GM10266 (cell line): ENCODE measurements around the gene SLPI.

Experiments
- DNase-seq: peaks from one replicate; pipeline ENCODE4 v3.0.0; 2012; ENCODE audit errors: extremely low spot score
- TF ChIP-seq, protein P1 (sequence below): IDR thresholded peaks from 2 replicates; pipeline ENCODE4 v1.5.1; 2012; ENCODE audit warnings: mild to moderate bottlenecking, low read depth; ENCODE audit not compliant: control insufficient read depth, insufficient read depth; ENCODE audit errors: missing control alignments

SLPI gene

DNA sequence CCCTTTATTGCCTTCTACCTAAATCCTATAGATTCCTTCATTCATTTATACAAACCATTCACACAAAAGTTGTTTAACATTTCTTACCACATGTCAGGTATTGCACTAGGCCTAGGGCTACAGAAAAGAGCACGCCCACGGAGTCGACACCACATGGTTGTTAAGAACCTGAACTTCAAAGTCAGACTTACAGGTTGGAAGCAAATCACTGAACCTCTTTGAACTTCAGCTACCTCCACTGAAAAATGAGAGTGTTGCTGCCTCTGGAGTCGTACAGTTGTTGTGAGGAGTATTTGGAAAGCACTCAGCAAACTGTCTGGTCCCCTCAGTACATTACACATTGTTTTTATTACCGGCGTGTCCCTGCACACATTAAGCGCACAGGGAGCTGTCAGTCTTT, 3.3 kb upstream of the SLPI start:
- TF ChIP-seq, protein P1, sequence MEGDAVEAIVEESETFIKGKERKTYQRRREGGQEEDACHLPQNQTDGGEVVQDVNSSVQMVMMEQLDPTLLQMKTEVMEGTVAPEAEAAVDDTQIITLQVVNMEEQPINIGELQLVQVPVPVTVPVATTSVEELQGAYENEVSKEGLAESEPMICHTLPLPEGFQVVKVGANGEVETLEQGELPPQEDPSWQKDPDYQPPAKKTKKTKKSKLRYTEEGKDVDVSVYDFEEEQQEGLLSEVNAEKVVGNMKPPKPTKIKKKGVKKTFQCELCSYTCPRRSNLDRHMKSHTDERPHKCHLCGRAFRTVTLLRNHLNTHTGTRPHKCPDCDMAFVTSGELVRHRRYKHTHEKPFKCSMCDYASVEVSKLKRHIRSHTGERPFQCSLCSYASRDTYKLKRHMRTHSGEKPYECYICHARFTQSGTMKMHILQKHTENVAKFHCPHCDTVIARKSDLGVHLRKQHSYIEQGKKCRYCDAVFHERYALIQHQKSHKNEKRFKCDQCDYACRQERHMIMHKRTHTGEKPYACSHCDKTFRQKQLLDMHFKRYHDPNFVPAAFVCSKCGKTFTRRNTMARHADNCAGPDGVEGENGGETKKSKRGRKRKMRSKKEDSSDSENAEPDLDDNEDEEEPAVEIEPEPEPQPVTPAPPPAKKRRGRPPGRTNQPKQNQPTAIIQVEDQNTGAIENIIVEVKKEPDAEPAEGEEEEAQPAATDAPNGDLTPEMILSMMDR: no peak
- no peak for DNase-seq

DNA sequence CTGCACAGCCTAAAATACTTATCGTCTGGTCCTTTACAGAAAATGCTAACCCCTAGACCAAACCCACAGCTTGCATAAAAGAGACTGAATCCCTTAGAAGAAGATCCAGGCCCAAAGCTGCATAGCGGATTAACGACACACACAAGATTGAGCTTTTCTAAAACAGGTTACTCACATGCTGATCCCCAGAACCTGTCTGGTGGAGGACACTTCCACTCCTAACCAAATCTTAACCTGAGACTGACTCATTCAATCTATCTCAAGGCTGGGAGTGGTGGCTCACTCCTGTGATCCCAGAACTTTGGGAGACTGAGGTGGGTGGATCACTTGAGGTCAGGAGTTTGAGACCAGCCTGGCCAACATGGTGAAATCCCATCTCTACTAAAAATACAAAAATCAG, 2.8 kb upstream of the SLPI start:
- DNase-seq: no peak
- TF ChIP-seq, protein P1: no peak

DNA sequence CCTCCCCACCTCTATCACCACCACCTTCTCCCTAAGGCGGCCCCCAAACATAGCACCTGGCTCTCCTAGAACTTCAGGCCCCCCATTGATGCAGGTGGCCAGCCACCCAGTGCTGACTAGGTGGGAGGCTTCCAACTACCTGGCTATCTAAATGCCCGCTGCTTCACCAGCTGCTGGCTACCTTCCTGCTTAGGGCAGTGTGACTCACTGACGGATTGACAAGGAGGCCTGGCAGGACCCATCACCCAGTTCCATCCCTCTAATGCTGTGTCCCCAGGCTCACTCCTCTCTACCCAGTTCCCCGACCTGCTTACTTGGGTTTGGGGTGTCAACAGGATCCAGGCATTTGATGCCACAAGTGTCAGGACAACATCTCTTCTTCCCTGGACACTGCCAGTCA, 1.1 kb downstream of the SLPI start:
- TF ChIP-seq, protein P1: no peak
- DNase-seq: no peak

DNA sequence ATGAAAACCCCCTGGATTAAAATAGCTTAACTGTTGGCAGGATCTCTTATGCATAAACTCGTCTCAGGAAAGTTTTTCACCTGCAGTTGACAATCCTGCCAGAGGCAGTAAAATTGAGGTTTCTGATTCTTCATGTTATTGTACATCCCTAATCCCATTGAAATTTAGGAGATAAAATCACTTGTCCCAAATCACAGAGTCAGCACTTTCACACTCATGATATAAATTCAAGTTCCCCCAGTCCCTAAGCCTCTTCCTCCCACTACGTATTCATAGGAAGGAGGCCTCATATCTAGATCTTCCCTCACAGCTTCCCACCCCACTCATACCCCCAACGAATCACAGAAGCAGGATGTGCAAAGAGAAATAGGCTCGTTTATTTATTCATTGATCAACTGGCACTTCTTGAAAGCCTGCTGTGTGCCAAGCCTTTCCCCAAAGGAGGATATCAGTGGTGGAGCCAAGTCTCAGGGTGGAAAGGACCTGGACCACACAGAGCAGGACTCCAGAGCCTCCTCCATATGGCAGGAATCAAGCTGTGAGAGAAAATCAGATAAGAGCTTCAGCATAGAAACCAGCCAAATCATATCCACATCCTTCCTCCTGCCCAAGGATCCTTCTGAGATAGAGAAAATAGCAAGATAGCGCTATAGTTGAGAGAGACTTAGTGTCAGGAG, 2.3 kb downstream of the SLPI start:
- TF ChIP-seq, protein P1: no peak
- DNase-seq: no peak

DNA sequence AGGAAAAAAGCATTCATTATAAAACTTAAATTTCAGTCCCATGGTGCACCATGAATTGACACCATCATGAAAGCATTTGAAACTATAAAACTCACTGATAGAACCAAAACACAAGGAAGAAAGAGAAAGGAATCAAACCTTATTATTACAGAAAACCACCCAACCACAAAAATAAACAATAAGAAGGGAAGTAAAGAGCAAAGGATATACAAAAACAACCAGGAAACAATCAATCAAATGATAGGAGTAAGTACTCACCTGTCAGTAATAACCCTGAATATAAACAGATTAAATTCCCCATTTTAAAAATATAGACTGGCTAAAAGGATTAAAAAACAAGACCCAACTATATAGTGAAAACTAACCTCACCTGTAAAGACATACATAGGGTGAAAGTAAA, 5.8 kb downstream of the SLPI start:
- TF ChIP-seq, protein P1: no peak
- DNase-seq: no peak

DNA sequence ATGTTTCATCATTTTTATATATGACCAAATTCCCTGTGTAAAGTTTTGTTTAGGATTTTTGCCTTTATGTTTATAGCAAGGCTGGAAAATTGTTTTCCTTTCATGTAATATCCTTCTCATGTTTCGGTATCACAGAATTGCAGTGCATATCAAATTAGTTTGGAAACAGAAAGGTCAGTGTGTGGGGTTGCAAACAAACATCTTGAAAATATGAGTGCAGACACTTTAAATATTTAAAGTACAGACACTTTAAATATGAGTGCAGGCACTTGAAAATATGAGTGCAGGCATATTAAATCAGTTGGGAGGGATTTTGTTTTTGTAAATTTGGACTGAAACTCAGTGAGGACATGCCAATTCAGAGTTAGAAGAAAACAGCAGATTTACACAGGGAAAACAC, 6.5 kb downstream of the SLPI start:
- no peak for DNase-seq
- TF ChIP-seq, protein P1: no peak

DNA sequence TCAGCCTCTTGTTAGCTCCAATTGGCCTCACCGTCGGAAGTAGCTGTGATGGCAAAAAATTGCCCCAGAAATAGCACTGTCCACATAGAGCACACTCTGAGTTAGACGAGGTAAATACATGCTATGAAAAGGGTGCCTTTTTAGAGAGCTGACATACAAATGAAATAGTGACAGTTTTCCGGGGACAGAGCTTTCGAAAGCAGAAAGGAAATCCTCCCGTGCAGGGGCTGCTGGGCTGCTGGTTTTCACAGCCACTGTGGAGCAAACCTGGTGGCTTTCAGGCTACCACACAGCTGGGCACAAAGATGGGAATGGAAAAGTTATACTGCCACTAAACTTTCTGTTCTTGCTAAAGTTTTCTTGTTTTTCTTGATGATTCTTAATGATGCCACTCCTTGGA, 8.3 kb downstream of the SLPI start:
- no peak for DNase-seq
- TF ChIP-seq, protein P1: no peak
